Measurements from ENCODE around the gene ZNF185. TPM values are rescaled to one million over a fixed set of nuclear protein-coding genes. Genes with fewer than 3 reads are reported as not detected.

ZNF185 gene
- total RNA-seq, 1 experiment from 2014 or later, result 15.8 TPM

GRCh38 chrX:152861826-152862225 lies 36.0 kb upstream of the ZNF185 start:
- intact Hi-C loops (cut with micrococcal nuclease), result no loop called here
- RAD21 ChIA-PET (ENCODE audit: low non-redundant PET in 1 of 2, low total read pairs in 2 of 2, uncharacterized antibody in 2 of 2, unreplicated experiment in 2 of 2), result no interaction called here

More at GRCh38 chrX:152861826-152862225, 36.0 kb upstream of the ZNF185 start:
- Histone ChIP-seq H2AFZ (ENCODE audit: low read depth, low read length, poor library complexity, severe bottlenecking) (no peak overlapping the region), H4K20me1 (ENCODE audit: insufficient read depth) (no peaks in the 10 kb centered on the region), H3K36me3 (ENCODE audit: control insufficient read depth in 1 of 2, insufficient read depth in 2 of 2, low read length in 2 of 2) (no peaks in the 10 kb centered on the region; a peak in 1 of 4 replicates), H3K4me3 (replicated peaks in 1 of 2; ENCODE audit: low read depth in 1 of 2, low read length in 2 of 2) (no peak overlapping the region), H3K9ac (ENCODE audit: low read length) (no peak overlapping the region), H3K27ac (ENCODE audit: low read depth, low read length) (no peak overlapping the region), H3K9me2 (ENCODE audit: insufficient read depth) (no peaks in the 10 kb centered on the region), H3K4me2 (ENCODE audit: low read length) (no peak overlapping the region), H3K79me2 (ENCODE audit: insufficient read depth, low read length) (no peaks in the 10 kb centered on the region), H3K27me3 (ENCODE audit: insufficient read depth, low read length) (no peaks in the 10 kb centered on the region), H3K9me3 (ENCODE audit: control insufficient read depth in 1 of 2, insufficient read depth in 1 of 2, low read depth in 1 of 2, low read length in 2 of 2) (no peaks in the 10 kb centered on the region), H3K4me1 (ENCODE audit: control insufficient read depth in 1 of 2, insufficient read depth in 2 of 2, low read length in 2 of 2) (no peaks in the 10 kb centered on the region)
- DNase-seq (ENCODE audit: low read depth, low spot score), result no peak
- no TSS peak for BruUV-seq (replicated peaks)
- ATAC-seq, result no peak
- no peak for TF ChIP-seq JUND (IDR thresholded peaks at IDR 0.05)
- TF ChIP-seq EZH2 (IDR thresholded peaks at IDR 0.05), result no peak
- no peak for TF ChIP-seq SP1 (IDR thresholded peaks at IDR 0.05; ENCODE audit: low read depth)
- TF ChIP-seq REST (IDR thresholded peaks at IDR 0.05; ENCODE audit: low read depth), result no peak
- no peak for TF ChIP-seq ZFX (IDR thresholded peaks at IDR 0.05)
- no peak for TF ChIP-seq FOSL1 (IDR thresholded peaks at IDR 0.05; ENCODE audit: low read depth)
- no peak for TF ChIP-seq POLR2A (IDR thresholded peaks at IDR 0.05; ENCODE audit: borderline replicate concordance, extremely low read depth, insufficient read depth, insufficient read length)
- no peak for TF ChIP-seq RAD21 (IDR thresholded peaks at IDR 0.05; ENCODE audit: low read depth)
- no peak for TF ChIP-seq ZNF274 (IDR thresholded peaks at IDR 0.05; ENCODE audit: low read depth, low read length)
- no peak for TF ChIP-seq EZH2phosphoT487 (IDR thresholded peaks at IDR 0.05; ENCODE audit: borderline replicate concordance)
- no peak for TF ChIP-seq ELF1 (IDR thresholded peaks at IDR 0.05; ENCODE audit: borderline replicate concordance, low read depth)
- TF ChIP-seq SIN3A (IDR thresholded peaks at IDR 0.05; ENCODE audit: low read depth), result no peak
- TF ChIP-seq POLR2AphosphoS5 (IDR thresholded peaks at IDR 0.05; ENCODE audit: low read depth, low read length), result no peak
- TF ChIP-seq MAX (IDR thresholded peaks at IDR 0.05), result no peak
- no peak for TF ChIP-seq ZBTB33 (IDR thresholded peaks at IDR 0.05; ENCODE audit: extremely low read depth, insufficient replicate concordance, low read length)
- no peak for TF ChIP-seq EGR1 (IDR thresholded peaks at IDR 0.05; ENCODE audit: low read depth)
- no peak for TF ChIP-seq YY1 (IDR thresholded peaks at IDR 0.05; ENCODE audit: extremely low read depth, insufficient replicate concordance, low read depth, low read length)
- no peak for TF ChIP-seq TCF7L2 (IDR thresholded peaks at IDR 0.05; ENCODE audit: borderline replicate concordance, extremely low read depth, insufficient read depth, insufficient read length)
- TF ChIP-seq ATF3 (IDR thresholded peaks at IDR 0.05), result no peak
- TF ChIP-seq CEBPB (IDR thresholded peaks at IDR 0.05; ENCODE audit: low read depth), result no peak
- CTCF ChIA-PET, result no interaction called here
- POLR2A ChIA-PET, result no interaction called here

Measured in HCT116 (cell line).